HL-60 (cell line): Measurements from ENCODE around the gene MRTFA.

Experiments
- DNase-seq, 2 experiments: peaks; one replicate each; pipeline ENCODE4 v3.0.0-alpha.2; 2010 to 2020; ENCODE audit warnings: low read depth in 1 of 2, low spot score in 1 of 2
- H3K27ac ChIP-seq: fragments of 250-450 bp; sonication (Bioruptor Pico); replicated peaks from 2 replicates; pipeline ENCODE4 v1.5.1; 2020; ENCODE audit warnings: mild to moderate bottlenecking, moderate library complexity
- H3K27me3 ChIP-seq: fragments of 250-450 bp; sonication (Bioruptor Pico); 2 replicates; pipeline ENCODE4 v1.5.1; 2021; ENCODE audit warnings: mild to moderate bottlenecking, moderate library complexity; ENCODE audit not compliant: insufficient read depth, poor library complexity, severe bottlenecking
- H3K4me3 ChIP-seq: replicated peaks from 2 replicates; pipeline ENCODE4 v1.5.1; 2011; ENCODE audit warnings: mild to moderate bottlenecking, control low read depth, low read length; ENCODE audit not compliant: insufficient read depth
- GABPA ChIP-seq: IDR thresholded peaks from 2 replicates; pipeline ENCODE4 v1.6.1; 2012; ENCODE audit warnings: low read depth
- POLR2AphosphoS5 ChIP-seq: IDR thresholded peaks from 2 replicates; pipeline ENCODE4 v1.6.1; 2012; ENCODE audit warnings: low read depth
- SPI1 ChIP-seq: IDR thresholded peaks from 2 replicates; pipeline ENCODE4 v1.6.1; 2012; ENCODE audit warnings: low read depth, mild to moderate bottlenecking, borderline replicate concordance
- TF ChIP-seq, protein P1 (sequence below): IDR thresholded peaks from one replicate; pipeline ENCODE4 v1.5.1; 2011; ENCODE audit warnings: low read length, control low read depth, inconsistent platforms; ENCODE audit not compliant: insufficient read depth
- TF ChIP-seq, protein P2 (sequence below): IDR thresholded peaks from 2 replicates; pipeline ENCODE4 v1.6.1; 2012; ENCODE audit warnings: low read depth; ENCODE audit not compliant: insufficient replicate concordance

Gene MRTFA

DNA sequence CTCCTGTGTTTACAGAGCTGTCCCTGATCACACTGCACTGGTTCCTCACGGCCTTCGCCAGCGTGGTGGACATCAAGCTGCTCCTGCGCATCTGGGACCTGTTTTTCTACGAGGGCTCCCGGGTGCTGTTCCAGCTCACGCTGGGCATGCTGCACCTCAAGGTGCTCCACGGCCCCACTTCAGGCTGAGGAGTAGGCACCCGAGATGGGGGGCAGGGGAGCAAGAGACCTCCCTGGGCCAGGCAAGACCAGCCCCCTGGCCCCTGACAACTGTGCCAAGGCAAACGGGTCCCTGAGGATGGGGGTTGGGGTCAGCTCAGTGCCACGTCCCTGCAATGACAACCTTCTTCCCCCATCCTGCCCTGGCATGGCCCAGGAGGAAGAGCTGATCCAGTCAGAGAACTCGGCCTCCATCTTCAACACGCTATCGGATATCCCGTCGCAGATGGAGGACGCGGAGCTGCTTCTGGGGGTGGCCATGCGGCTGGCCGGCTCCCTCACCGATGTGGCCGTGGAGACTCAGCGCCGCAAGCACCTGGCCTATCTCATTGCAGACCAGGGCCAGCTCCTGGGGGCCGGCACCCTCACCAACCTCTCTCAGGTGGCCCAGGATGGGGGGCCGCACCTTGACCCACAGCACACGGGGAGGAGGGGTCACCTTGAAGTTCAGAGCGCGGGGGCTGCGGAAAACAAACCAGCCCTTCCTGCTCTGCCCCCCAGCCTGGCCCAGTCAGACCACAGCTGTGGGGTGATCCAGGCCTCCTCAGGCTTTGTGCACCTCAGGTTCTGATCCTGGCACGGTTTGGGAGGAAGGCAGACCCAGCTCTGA is 230.2 kb downstream of the MRTFA start:
- DNase-seq = no peak
- TF ChIP-seq, protein P1, sequence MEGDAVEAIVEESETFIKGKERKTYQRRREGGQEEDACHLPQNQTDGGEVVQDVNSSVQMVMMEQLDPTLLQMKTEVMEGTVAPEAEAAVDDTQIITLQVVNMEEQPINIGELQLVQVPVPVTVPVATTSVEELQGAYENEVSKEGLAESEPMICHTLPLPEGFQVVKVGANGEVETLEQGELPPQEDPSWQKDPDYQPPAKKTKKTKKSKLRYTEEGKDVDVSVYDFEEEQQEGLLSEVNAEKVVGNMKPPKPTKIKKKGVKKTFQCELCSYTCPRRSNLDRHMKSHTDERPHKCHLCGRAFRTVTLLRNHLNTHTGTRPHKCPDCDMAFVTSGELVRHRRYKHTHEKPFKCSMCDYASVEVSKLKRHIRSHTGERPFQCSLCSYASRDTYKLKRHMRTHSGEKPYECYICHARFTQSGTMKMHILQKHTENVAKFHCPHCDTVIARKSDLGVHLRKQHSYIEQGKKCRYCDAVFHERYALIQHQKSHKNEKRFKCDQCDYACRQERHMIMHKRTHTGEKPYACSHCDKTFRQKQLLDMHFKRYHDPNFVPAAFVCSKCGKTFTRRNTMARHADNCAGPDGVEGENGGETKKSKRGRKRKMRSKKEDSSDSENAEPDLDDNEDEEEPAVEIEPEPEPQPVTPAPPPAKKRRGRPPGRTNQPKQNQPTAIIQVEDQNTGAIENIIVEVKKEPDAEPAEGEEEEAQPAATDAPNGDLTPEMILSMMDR = no peak
- TF ChIP-seq POLR2AphosphoS5 = peak; percentile 18; the same call in 1 of the 2 replicates
- Histone ChIP-seq H3K4me3 (no peak overlapping the region), H3K27me3 (no peaks in the 10 kb centered on the region), H3K27ac (no peak overlapping the region)

DNA sequence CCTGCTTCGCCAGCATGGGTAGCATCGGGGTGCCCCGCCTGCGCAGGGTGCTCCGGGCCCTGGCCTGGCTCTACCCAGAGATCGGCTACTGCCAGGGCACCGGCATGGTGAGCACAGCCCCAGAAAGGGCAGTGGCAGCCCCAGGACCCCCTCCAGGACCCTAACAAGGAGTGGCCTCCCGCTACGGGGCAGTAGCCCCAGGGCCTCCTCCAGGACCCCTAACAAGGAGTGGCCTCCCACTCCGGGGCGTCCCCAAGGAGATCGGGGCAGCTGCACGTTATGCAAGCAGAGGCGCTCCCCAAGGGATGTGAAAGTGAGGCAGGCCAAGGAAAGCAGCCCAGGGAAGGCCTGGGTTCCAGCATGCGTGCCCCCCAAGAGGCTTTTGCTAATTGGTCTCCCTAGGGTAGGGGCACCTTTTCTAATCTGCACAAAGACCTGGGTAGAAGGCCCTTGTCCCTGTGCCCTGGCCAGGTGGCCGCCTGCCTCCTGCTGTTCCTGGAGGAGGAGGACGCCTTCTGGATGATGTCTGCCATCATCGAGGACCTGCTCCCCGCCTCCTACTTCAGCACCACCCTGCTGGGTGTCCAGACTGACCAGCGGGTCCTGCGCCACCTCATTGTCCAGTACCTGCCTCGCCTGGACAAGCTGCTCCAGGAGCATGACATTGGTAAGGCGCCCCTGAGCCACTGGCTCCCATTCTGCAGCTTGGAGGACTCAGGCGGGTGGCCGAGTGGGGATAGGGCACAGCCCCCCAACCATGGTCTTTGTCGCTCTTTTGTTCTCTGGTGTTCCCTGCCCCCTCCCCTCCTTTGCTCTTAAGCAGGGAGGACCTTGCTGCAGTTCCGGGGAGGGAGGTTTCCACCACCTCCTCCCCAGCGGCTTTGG is 231.1 kb downstream of the MRTFA start:
- Histone ChIP-seq H3K27me3 (no peaks in the 10 kb centered on the region), H3K27ac (no peak overlapping the region), H3K4me3 (no peak overlapping the region)
- no peak for DNase-seq
- TF ChIP-seq POLR2AphosphoS5 = no peak
- TF ChIP-seq, protein P2, sequence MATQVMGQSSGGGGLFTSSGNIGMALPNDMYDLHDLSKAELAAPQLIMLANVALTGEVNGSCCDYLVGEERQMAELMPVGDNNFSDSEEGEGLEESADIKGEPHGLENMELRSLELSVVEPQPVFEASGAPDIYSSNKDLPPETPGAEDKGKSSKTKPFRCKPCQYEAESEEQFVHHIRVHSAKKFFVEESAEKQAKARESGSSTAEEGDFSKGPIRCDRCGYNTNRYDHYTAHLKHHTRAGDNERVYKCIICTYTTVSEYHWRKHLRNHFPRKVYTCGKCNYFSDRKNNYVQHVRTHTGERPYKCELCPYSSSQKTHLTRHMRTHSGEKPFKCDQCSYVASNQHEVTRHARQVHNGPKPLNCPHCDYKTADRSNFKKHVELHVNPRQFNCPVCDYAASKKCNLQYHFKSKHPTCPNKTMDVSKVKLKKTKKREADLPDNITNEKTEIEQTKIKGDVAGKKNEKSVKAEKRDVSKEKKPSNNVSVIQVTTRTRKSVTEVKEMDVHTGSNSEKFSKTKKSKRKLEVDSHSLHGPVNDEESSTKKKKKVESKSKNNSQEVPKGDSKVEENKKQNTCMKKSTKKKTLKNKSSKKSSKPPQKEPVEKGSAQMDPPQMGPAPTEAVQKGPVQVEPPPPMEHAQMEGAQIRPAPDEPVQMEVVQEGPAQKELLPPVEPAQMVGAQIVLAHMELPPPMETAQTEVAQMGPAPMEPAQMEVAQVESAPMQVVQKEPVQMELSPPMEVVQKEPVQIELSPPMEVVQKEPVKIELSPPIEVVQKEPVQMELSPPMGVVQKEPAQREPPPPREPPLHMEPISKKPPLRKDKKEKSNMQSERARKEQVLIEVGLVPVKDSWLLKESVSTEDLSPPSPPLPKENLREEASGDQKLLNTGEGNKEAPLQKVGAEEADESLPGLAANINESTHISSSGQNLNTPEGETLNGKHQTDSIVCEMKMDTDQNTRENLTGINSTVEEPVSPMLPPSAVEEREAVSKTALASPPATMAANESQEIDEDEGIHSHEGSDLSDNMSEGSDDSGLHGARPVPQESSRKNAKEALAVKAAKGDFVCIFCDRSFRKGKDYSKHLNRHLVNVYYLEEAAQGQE = no peak
- TF ChIP-seq, protein P1 = no peak
- TF ChIP-seq SPI1 = no peak
- TF ChIP-seq GABPA = no peak

DNA sequence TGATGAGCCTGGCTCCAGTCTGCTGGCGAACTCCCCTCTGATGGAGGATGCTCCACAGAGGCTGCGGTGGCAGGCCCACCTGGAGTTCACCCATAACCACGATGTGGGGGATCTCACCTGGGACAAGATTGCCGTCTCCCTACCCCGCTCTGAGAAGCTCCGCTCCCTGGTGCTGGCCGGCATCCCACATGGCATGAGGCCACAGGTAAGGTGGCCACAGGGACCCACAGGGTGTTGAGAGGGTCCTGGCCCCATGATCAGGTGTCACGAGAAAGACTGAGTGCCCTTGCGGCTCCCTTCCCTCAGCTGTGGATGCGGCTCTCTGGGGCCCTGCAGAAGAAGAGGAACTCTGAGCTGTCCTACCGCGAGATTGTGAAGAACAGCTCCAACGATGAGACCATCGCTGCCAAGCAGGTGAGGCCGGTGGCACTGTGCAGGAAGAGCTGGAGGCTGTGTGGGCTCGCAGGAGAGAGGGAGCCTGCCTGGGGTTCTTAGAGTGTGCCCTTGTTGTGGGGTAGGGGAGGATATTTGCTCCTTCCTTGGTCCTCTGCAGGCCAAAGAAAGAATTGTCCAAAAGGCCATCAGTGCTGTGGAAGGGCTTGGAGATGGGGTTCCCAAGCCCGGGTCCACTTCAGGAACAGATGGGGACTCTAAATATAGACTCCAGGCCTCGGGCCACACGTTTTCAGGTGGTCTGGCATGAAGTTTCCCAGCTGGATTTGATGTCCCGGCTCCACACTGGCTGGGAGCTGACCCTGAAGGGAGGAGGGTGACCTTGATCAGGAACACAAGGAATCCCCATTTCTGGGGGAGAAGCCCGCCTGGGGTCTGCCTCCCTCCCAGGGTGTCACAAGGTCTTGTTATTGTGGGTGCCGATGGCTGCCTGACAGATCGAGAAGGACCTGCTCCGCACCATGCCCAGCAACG is 232.0 kb downstream of the MRTFA start:
- no peaks in the 10 kb centered on the region for H3K27me3 ChIP-seq
- no peak overlapping the region for H3K4me3 ChIP-seq
- TF ChIP-seq, protein P2 = no peak
- TF ChIP-seq, protein P1 = no peak
- no peak for TF ChIP-seq POLR2AphosphoS5
- no peak for TF ChIP-seq GABPA
- TF ChIP-seq SPI1 = no peak; the same call in 1 of the 2 replicates
- no peak for DNase-seq
- no peak overlapping the region for H3K27ac ChIP-seq
